ENCODE data around the gene PTPN14. TPM values are rescaled to one million over a fixed set of nuclear protein-coding genes. Genes with fewer than 3 reads are reported as not detected.

Gene PTPN14
- total RNA-seq, 1 experiment from 2014 or later, result 37.5 TPM

DNA sequence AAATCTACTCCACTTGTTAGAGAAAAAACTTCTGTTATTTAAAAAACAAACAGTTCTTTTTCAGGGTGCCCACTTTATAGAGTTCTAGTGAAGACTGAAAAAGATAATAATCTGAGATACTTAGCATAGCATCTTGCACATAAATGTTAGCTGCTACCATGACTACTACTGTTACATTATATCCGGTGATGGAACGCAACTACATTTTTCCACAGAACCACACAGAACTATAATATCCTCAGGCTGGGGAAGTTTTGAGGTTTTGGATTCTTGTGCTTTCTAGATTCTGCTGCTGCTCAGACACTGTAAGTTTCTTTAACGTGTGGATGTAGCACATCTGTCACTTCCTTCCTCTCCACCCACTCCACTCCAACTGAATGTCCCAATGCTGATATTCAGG is 110.3 kb downstream of the PTPN14 start:
- ATAC-seq (no peak), DNase-seq (ENCODE audit: low read depth, low spot score) (no peak)
- POLR2A ChIA-PET, result no interaction called here
- H3K79me2 ChIP-seq (ENCODE audit: insufficient read depth, low read length), result no peaks in the 10 kb centered on the region
- CTCF ChIA-PET, result no interaction called here
- H2AFZ ChIP-seq (ENCODE audit: low read depth, low read length, poor library complexity, severe bottlenecking), result no peak overlapping the region
- no peaks in the 10 kb centered on the region for H4K20me1 ChIP-seq (ENCODE audit: insufficient read depth)
- BruUV-seq (replicated peaks), result no TSS peak
- no peak overlapping the region for H3K4me2 ChIP-seq (ENCODE audit: low read length)
- TF ChIP-seq SIN3A (IDR thresholded peaks at IDR 0.05; ENCODE audit: low read depth), result no peak
- no peak for TF ChIP-seq ELF1 (IDR thresholded peaks at IDR 0.05; ENCODE audit: borderline replicate concordance, low read depth)
- TF ChIP-seq, protein P1, sequence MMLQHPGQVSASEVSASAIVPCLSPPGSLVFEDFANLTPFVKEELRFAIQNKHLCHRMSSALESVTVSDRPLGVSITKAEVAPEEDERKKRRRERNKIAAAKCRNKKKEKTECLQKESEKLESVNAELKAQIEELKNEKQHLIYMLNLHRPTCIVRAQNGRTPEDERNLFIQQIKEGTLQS (IDR thresholded peaks at IDR 0.05), result no peak
- TF ChIP-seq POLR2AphosphoS5 (IDR thresholded peaks at IDR 0.05; ENCODE audit: low read depth, low read length), result no peak
- no peak for TF ChIP-seq RAD21 (IDR thresholded peaks at IDR 0.05; ENCODE audit: low read depth)
- TF ChIP-seq EGR1 (IDR thresholded peaks at IDR 0.05; ENCODE audit: low read depth), result no peak
- TF ChIP-seq ZFX (IDR thresholded peaks at IDR 0.05), result no peak
- no peak for TF ChIP-seq CBX3 (IDR thresholded peaks at IDR 0.05; ENCODE audit: low read depth)
- no peak for TF ChIP-seq SP1 (IDR thresholded peaks at IDR 0.05; ENCODE audit: low read depth)
- no peak for TF ChIP-seq EZH2phosphoT487 (IDR thresholded peaks at IDR 0.05; ENCODE audit: borderline replicate concordance)
- no peak for TF ChIP-seq SRF (IDR thresholded peaks at IDR 0.05; ENCODE audit: low read depth)
- TF ChIP-seq, protein P2, sequence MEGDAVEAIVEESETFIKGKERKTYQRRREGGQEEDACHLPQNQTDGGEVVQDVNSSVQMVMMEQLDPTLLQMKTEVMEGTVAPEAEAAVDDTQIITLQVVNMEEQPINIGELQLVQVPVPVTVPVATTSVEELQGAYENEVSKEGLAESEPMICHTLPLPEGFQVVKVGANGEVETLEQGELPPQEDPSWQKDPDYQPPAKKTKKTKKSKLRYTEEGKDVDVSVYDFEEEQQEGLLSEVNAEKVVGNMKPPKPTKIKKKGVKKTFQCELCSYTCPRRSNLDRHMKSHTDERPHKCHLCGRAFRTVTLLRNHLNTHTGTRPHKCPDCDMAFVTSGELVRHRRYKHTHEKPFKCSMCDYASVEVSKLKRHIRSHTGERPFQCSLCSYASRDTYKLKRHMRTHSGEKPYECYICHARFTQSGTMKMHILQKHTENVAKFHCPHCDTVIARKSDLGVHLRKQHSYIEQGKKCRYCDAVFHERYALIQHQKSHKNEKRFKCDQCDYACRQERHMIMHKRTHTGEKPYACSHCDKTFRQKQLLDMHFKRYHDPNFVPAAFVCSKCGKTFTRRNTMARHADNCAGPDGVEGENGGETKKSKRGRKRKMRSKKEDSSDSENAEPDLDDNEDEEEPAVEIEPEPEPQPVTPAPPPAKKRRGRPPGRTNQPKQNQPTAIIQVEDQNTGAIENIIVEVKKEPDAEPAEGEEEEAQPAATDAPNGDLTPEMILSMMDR (IDR thresholded peaks at IDR 0.05 in 2 of 3, conservative IDR thresholded peaks at IDR 0.05 in 1 of 3; ENCODE audit: borderline replicate concordance in 1 of 3, insufficient read depth in 1 of 3, low read depth in 2 of 3, low read length in 2 of 3), result no peak
- TF ChIP-seq, protein P3, sequence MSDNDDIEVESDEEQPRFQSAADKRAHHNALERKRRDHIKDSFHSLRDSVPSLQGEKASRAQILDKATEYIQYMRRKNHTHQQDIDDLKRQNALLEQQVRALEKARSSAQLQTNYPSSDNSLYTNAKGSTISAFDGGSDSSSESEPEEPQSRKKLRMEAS (IDR thresholded peaks at IDR 0.05), result no peak
- TF ChIP-seq, protein P4, sequence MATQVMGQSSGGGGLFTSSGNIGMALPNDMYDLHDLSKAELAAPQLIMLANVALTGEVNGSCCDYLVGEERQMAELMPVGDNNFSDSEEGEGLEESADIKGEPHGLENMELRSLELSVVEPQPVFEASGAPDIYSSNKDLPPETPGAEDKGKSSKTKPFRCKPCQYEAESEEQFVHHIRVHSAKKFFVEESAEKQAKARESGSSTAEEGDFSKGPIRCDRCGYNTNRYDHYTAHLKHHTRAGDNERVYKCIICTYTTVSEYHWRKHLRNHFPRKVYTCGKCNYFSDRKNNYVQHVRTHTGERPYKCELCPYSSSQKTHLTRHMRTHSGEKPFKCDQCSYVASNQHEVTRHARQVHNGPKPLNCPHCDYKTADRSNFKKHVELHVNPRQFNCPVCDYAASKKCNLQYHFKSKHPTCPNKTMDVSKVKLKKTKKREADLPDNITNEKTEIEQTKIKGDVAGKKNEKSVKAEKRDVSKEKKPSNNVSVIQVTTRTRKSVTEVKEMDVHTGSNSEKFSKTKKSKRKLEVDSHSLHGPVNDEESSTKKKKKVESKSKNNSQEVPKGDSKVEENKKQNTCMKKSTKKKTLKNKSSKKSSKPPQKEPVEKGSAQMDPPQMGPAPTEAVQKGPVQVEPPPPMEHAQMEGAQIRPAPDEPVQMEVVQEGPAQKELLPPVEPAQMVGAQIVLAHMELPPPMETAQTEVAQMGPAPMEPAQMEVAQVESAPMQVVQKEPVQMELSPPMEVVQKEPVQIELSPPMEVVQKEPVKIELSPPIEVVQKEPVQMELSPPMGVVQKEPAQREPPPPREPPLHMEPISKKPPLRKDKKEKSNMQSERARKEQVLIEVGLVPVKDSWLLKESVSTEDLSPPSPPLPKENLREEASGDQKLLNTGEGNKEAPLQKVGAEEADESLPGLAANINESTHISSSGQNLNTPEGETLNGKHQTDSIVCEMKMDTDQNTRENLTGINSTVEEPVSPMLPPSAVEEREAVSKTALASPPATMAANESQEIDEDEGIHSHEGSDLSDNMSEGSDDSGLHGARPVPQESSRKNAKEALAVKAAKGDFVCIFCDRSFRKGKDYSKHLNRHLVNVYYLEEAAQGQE (IDR thresholded peaks at IDR 0.05; ENCODE audit: low read depth), result no peak
- no peak for TF ChIP-seq POLR2A (IDR thresholded peaks at IDR 0.05; ENCODE audit: borderline replicate concordance, extremely low read depth, insufficient read depth, insufficient read length)
- no peak for TF ChIP-seq FOSL1 (IDR thresholded peaks at IDR 0.05; ENCODE audit: low read depth)
- RAD21 ChIA-PET (ENCODE audit: low non-redundant PET in 1 of 2, low total read pairs in 2 of 2, uncharacterized antibody in 2 of 2, unreplicated experiment in 2 of 2), result no interaction called here
- H3K4me1 ChIP-seq (ENCODE audit: control insufficient read depth in 1 of 2, insufficient read depth in 2 of 2, low read length in 2 of 2), result peaks cover 55 to 57% of the 10 kb centered on the region in 2 experiments
- no peaks in the 10 kb centered on the region for H3K9me3 ChIP-seq (ENCODE audit: control insufficient read depth in 1 of 2, insufficient read depth in 1 of 2, low read depth in 1 of 2, low read length in 2 of 2)
- H3K9me2 ChIP-seq (ENCODE audit: insufficient read depth), result no peaks in the 10 kb centered on the region
- H3K4me3 ChIP-seq (replicated peaks in 1 of 2; ENCODE audit: low read depth in 1 of 2, low read length in 2 of 2), result no peak overlapping the region
- H3K27me3 ChIP-seq (ENCODE audit: insufficient read depth, low read length), result no peaks in the 10 kb centered on the region
- no peak overlapping the region for H3K27ac ChIP-seq (ENCODE audit: low read depth, low read length)
- H3K9ac ChIP-seq (ENCODE audit: low read length), result no peak overlapping the region
- intact Hi-C loops (cut with micrococcal nuclease), result no loop called here
- no peaks in the 10 kb centered on the region for H3K36me3 ChIP-seq (ENCODE audit: control insufficient read depth in 1 of 2, insufficient read depth in 2 of 2, low read length in 2 of 2)
